Activated CD8-positive, alpha-beta memory T cell treated with anti-CD3 and anti-CD28 coated beads, Interleukin-2, amount 10 ng/mL, durations not matched to agents 7 days and 5 days (primary cell): ENCODE results near the gene ORMDL1. TPM values are rescaled to one million over a fixed set of nuclear protein-coding genes. Genes with fewer than 3 reads are reported as not detected.

Source experiments
- ATAC-seq: fragments of 150-1000 bp; cut with Tn5 transposase; one replicate; pipeline ENCODE4 v1.10.0; 2021; ENCODE audit warnings: moderate library complexity
- CTCF ChIA-PET: fragments of 350-600 bp; sonication (Branson Sonifier 250); formaldehyde crosslinking; loops from one replicate; lab custom pipeline; 2021; ENCODE audit warnings: antibody characterized with exemption; lab: Charles Lee
- DNase-seq: peaks from one replicate; pipeline ENCODE4 v3.0.0-alpha.2; 2020
- H3K27ac Mint-ChIP-seq: one replicate; pipeline ENCODE4 v1.8.0; 2021; ENCODE audit warnings: mild to moderate bottlenecking, mixed read lengths
- H3K27me3 Mint-ChIP-seq: one replicate; pipeline ENCODE4 v1.8.0; 2021; ENCODE audit warnings: mixed read lengths
- H3K36me3 Mint-ChIP-seq: one replicate; pipeline ENCODE4 v1.8.0; 2021; ENCODE audit warnings: mild to moderate bottlenecking, mixed read lengths
- H3K4me1 Mint-ChIP-seq: one replicate; pipeline ENCODE4 v1.8.0; 2021; ENCODE audit warnings: mixed read lengths
- H3K4me3 Mint-ChIP-seq: one replicate; pipeline ENCODE4 v1.8.0; 2021; ENCODE audit warnings: mild to moderate bottlenecking, moderate library complexity, mixed read lengths
- H3K9me3 Mint-ChIP-seq: one replicate; pipeline ENCODE4 v1.8.0; 2022; ENCODE audit warnings: low read depth, mixed read lengths
- total RNA-seq, 2 experiments: library from RNA; stranded (reverse); gene quantifications; one replicate each; pipeline ENCODE4 v1.2.3, GENCODE V29; 2021

ORMDL1 gene
- total RNA-seq, 2 experiments from 2014 or later = 62.0 to 76.7 TPM

DNA sequence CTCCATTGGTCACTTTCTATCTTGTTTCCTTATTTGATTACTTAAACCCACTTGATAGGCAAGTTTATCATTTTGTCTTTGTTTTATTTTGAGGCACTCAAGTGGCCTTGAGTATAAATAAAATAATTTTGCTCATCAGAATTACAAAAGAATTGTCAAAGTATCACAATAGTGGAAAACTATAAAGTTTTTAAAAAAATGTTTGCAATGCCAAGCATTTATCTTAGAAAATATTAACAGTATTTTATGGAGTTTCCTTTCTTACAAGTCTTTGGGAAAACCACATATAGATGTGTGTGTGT lies 14.8 kb upstream of the ORMDL1 start:
- H3K9me3 Mint-ChIP-seq = no peaks in the 10 kb centered on the region
- CTCF ChIA-PET = interaction anchor here (0.6 to 1.7 kb wide), 6 partner anchors 15 to 336 kb away, joined by 3 to 5 read pairs (median 3); partner anchors contain the start of genes ANKAR, ORMDL1, OSGEPL1 and PMS1
- H3K4me3 Mint-ChIP-seq = no peak overlapping the region
- H3K27ac Mint-ChIP-seq = peak overlapping the region; percentile 37
- no peak for ATAC-seq
- peaks cover 7% of the 10 kb centered on the region for H3K4me1 Mint-ChIP-seq
- H3K27me3 Mint-ChIP-seq = no peaks in the 10 kb centered on the region
- no peak for DNase-seq
- H3K36me3 Mint-ChIP-seq = peaks cover 33% of the 10 kb centered on the region

DNA sequence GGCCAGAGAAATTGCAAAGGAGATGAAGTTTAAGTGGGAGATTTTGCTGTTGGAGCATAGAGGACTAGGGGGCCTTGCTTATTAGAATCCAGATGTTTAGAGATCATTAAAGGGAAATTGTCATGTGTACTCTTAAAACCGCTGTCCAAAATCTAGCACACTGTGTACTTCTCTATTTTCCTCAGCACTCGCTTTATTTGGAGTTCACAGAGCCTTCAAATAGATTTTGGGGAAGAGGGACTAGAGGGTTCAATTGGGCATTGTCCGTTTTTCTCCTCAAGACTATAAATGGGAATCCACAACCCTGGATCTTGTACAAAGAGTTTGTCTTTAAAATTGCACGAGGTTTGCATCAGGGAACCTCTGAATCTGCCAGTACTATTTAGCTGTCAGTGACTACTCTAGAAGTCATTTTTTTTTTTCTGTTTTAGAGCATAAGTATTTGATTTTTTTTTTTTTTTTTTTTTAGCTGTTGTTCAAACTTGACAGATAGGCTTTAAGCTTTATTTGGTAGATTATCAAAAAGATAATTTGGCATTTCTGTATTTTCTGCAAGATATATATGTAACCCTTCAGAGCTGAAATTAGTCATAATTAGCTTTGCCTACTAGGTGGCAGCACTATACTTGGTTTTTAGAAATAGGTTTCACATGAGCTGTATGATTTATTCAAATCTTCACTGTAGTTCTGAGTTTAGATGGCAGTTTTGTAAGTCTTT lies 14.3 kb upstream of the ORMDL1 start:
- CTCF ChIA-PET = interaction anchor here (0.6 to 1.7 kb wide), 7 partner anchors 14 to 381 kb away, joined by 3 to 5 read pairs (median 3); partner anchors contain the start of genes ANKAR, ORMDL1, OSGEPL1 and PMS1
- ATAC-seq = peak; percentile 42

DNA sequence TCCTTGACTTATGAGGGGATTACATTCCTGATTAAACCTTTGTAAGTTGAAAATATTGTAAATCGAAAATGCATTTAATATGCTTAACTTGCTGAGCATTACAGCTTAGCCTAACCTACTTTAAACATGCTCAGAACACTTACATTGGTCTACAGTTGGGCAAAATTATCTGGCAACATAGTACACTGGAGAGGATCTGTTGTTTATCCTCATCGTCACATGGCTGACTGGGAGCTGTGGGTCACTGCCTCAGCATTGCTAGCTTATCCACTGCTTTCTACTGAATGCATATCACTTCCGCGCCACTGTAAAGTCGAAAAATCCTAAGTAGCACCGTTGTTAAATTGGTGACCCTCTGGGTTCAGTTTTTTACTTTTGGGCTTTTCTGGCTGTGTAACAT lies 13.8 kb upstream of the ORMDL1 start:
- no peaks in the 10 kb centered on the region for H3K27me3 Mint-ChIP-seq
- DNase-seq (no peak), ATAC-seq (no peak)
- no peak overlapping the region for H3K4me3 Mint-ChIP-seq
- CTCF ChIA-PET = interaction anchor here (0.9 to 1.7 kb wide), 2 partner anchors 32 to 36 kb away, joined by 3 to 4 read pairs; partner anchors contain the start of gene OSGEPL1
- H3K4me1 Mint-ChIP-seq = peaks cover 11% of the 10 kb centered on the region
- no peak overlapping the region for H3K27ac Mint-ChIP-seq
- H3K9me3 Mint-ChIP-seq = no peaks in the 10 kb centered on the region
- peaks cover 37% of the 10 kb centered on the region for H3K36me3 Mint-ChIP-seq

More for the DNA sequence above, 14.3 kb upstream of the ORMDL1 start:
- DNase-seq = no peak
- peak overlapping the region; percentile 37 for H3K27ac Mint-ChIP-seq
- peaks cover 33% of the 10 kb centered on the region for H3K36me3 Mint-ChIP-seq
- no peaks in the 10 kb centered on the region for H3K9me3 Mint-ChIP-seq
- H3K27me3 Mint-ChIP-seq = no peaks in the 10 kb centered on the region
- no peak overlapping the region for H3K4me3 Mint-ChIP-seq
- peaks cover 7% of the 10 kb centered on the region for H3K4me1 Mint-ChIP-seq

DNA sequence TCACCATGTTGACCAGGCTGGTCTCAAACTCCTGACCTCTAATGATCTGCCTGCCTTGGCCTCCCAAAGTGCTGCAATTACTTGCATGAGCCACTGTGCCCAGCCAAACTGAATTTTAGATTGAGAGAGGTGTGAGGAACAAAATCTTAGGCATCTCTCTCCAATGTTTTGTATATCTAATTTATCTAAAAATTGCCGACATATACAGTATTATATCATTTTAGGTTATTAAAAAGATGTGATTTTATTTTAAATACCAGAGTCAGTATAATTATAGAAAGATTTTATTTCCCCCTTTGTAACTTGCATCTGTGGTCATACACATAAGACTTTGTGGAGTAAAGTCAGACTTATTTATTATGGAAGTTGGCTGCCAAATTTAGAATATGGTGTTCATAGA lies 10.2 kb upstream of the ORMDL1 start:
- Mint-ChIP-seq H3K4me1 (peaks cover 28% of the 10 kb centered on the region), H3K36me3 (peaks cover 42% of the 10 kb centered on the region), H3K27ac (no peak overlapping the region), H3K9me3 (no peaks in the 10 kb centered on the region), H3K27me3 (no peaks in the 10 kb centered on the region), H3K4me3 (no peak overlapping the region)
- CTCF ChIA-PET = interaction anchor here (0.6 kb wide), 1 partner anchor 55 kb away, joined by 3 read pairs; no protein-coding TSS in a partner anchor
- ATAC-seq (no peak), DNase-seq (no peak)

DNA sequence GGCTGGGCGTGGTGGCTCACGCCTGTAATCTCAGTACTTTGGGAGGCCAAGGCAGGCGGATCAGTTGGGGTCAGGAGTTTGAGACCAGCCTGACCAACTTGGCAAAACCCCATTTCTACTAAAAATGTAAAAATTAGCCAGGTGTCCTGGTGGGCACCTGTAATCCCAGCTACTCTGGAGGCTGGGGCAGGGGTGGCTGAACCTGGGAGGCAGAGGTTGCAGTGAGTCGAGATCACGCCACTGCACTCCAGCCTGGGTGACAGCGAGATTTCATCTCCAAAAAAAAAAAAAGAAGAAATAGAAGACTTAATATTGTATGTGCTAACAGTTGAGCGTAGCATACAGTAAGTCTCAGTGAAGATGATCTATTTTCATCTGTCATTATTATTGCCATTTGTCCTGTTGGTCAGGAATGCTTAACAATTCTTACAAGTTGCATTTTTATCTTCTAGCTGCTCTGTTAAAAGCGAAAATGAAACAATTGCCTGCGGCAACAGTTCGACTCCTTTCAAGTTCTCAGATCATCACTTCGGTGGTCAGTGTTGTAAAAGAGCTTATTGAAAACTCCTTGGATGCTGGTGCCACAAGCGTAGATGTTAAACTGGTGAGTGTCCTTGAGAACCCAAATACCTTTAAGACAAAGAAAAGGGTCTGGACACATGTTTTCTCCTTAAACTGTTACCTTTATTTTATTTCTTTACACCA lies 7.4 kb upstream of the ORMDL1 start:
- Mint-ChIP-seq H3K36me3 (peaks cover 41% of the 10 kb centered on the region), H3K4me1 (peaks cover 34% of the 10 kb centered on the region), H3K27ac (peak overlapping the region; percentile 86), H3K9me3 (no peaks in the 10 kb centered on the region), H3K27me3 (no peaks in the 10 kb centered on the region), H3K4me3 (peak overlapping the region; percentile 71)
- CTCF ChIA-PET = interaction anchor here (0.6 to 1.6 kb wide), 6 partner anchors 27 to 133 kb away, joined by 3 to 5 read pairs (median 4); partner anchors contain the start of genes ANKAR, ASNSD1 and OSGEPL1
- DNase-seq (peak; percentile 56), ATAC-seq (peak; percentile 92)

DNA sequence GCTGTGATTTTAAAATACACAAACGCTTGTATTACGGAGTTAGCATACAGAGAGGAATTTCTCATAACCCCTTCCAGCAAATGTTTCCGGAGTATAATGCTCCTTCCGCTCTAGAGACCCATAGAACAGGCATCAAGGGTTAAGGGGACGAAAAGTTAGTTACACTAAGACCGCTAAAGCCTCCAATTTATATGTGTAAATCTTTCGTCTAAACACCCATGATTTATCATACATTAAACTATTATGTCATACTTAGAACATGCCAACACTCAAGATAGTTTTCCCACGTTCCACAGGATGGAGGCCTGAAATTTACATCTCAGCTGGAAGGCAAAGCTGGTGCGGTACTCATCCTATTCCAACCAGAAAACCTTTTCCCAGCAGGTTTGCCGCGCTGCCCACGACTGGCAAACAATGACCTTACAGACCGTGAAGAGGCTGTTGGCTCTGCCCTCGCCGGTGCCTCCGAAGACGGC lies 650 bp downstream of the ORMDL1 start:
- Mint-ChIP-seq H3K4me1 (peaks cover 54% of the 10 kb centered on the region), H3K36me3 (peaks cover 51% of the 10 kb centered on the region), H3K27me3 (no peaks in the 10 kb centered on the region), H3K9me3 (no peaks in the 10 kb centered on the region), H3K4me3 (peak overlapping the region; percentile 93), H3K27ac (peak overlapping the region; percentile 97)
- no peak for DNase-seq
- peak; percentile 5 for ATAC-seq
- CTCF ChIA-PET = interaction anchor here (1.0 to 1.3 kb wide), 3 partner anchors 15 to 21 kb away, joined by 3 to 7 read pairs (median 6); partner anchors contain the start of gene OSGEPL1

DNA sequence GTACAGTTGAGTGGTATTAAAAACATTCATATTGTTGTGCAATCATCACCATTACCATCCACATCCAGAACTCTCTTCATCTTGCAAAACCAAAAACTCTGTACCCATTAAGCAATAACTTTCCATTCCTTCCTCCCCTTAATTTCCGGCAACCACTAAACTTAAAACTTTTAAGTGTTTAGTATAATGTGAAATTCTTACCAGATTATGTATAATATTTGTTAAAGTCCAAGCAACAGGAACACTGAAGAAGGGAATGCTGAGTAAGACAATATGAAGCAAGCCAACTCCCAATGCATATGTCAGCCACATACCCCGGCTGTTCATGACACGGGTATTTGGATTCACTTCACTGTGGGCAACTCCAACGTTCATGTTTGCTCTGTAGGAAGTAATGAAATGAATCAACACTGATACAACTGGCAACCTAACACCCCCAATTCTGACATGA lies 1.9 kb downstream of the ORMDL1 start:
- peaks cover 48% of the 10 kb centered on the region for H3K36me3 Mint-ChIP-seq
- H3K27ac Mint-ChIP-seq = peak overlapping the region; percentile 97
- H3K4me1 Mint-ChIP-seq = peaks cover 53% of the 10 kb centered on the region
- ATAC-seq (no peak), DNase-seq (no peak)
- H3K9me3 Mint-ChIP-seq = no peaks in the 10 kb centered on the region
- no peaks in the 10 kb centered on the region for H3K27me3 Mint-ChIP-seq
- CTCF ChIA-PET = interaction anchor here (1.0 to 1.3 kb wide), 2 partner anchors 18 to 19 kb away, joined by 6 read pairs; partner anchors contain the start of gene OSGEPL1
- H3K4me3 Mint-ChIP-seq = peak overlapping the region; percentile 93

DNA sequence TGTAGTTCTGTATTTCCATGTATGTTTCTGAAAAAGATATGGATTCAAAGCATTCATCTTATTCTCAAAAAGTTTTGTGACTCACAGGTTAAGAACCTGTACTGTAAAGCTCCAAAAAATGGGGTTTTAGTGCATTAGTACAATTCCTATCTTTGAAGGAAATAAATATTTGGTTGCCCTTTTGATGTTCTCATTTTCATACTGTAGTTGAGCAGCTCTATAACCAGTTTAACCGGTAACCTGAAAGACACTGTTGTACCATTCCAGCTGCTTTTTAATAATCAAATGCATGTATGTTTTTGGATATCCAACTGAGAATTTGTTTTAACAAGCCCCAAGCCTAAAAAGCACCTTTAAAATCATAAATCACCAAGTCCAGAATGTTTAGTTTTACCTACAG lies 11.9 kb downstream of the ORMDL1 start:
- no peak for DNase-seq
- ATAC-seq = no peak
- H3K36me3 Mint-ChIP-seq = peaks cover 48% of the 10 kb centered on the region
- no peaks in the 10 kb centered on the region for H3K9me3 Mint-ChIP-seq
- peaks cover 1% of the 10 kb centered on the region for H3K4me1 Mint-ChIP-seq
- H3K27me3 Mint-ChIP-seq = no peaks in the 10 kb centered on the region
- no peak overlapping the region for H3K27ac Mint-ChIP-seq
- H3K4me3 Mint-ChIP-seq = no peak overlapping the region
- CTCF ChIA-PET = interaction anchor here (2.2 kb wide), 1 partner anchor 9 kb away, joined by 10 read pairs; the partner anchor contains the start of gene OSGEPL1

DNA sequence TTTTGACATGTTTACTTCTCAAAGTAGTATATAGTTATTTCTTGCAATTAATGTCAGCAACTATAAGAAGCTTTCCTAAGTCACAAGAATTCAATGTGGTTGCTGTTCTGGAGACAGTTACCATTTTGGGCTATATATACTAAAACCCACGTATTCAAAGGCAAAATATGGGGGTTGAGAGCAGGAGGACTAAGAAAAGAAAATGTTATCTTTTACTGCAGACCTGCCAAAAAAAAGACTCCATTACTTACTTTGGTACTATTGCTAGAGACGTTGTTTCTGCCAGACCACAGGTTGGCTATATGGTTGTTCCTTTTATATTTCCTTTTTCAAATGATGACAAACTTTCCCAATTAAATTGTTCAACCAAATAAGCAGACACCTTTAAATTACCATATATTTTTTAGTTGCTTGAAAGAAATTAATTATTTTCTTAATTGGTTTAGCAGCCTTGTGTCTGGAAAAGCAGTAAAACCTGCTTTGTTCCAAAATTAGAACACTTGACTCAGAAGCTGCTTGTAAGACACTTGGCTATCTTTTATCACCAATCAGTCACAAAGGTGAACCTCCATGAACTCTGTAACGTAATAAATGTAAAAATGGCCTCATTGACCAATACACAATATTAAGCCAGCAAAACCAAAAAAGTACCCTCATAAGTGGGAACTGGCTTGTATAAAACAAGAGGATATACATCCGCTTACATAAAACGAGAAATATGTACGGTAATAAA lies 13.4 kb downstream of the ORMDL1 start:
- Mint-ChIP-seq H3K9me3 (no peaks in the 10 kb centered on the region), H3K4me1 (no peaks in the 10 kb centered on the region), H3K27ac (no peak overlapping the region), H3K36me3 (peaks cover 49% of the 10 kb centered on the region), H3K27me3 (no peaks in the 10 kb centered on the region), H3K4me3 (no peak overlapping the region)
- CTCF ChIA-PET = interaction anchor here (1.0 kb wide), 1 partner anchor 8 kb away, joined by 3 read pairs; the partner anchor contains the start of gene OSGEPL1
- DNase-seq = no peak
- ATAC-seq = no peak

DNA sequence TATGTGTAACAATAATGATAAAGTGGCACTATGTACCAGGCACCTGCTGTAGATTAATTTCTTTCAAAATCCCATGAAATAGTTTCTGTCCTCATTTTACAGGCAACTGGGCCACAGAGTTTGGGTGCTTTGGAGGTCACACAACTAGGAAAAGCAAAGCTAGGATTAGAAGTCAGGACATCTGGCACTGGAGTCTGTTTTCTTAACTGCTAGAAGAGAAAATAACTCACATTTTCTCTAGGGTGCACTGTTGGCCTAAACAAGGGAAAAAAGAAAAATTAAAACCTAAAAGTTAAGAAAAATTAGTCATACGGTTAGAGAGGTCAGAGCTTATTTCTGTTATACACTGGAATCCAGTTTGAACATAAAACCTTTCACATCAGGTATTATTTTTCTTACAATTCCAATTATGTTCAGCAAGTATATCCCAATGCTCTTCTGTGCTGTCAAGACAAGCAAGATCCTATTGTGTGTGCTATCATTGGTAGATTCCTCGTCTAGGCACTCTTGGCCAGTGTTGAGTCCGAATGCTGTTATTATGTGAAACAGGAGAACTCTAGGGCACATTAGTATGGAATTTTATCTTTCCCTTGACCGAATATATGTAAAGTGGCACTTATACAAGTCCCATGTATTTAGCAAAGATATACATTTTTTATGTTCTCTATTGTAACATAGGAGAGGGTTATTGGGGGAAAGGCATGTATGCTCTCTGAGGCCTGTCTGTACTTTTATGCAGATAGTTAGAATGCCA lies 20.1 kb downstream of the ORMDL1 start:
- Mint-ChIP-seq H3K9me3 (no peaks in the 10 kb centered on the region), H3K27me3 (no peaks in the 10 kb centered on the region), H3K36me3 (peaks cover 17% of the 10 kb centered on the region), H3K27ac (peak overlapping the region; percentile 98), H3K4me1 (peaks cover 14% of the 10 kb centered on the region), H3K4me3 (no peak overlapping the region)
- DNase-seq = no peak
- CTCF ChIA-PET = interaction anchor here (1.2 to 3.9 kb wide), 11 partner anchors 9 to 1044 kb away, joined by 3 to 31 read pairs (median 6); partner anchors contain the start of genes ANKAR, ASNSD1, ORMDL1 and PMS1
- no peak for ATAC-seq

DNA sequence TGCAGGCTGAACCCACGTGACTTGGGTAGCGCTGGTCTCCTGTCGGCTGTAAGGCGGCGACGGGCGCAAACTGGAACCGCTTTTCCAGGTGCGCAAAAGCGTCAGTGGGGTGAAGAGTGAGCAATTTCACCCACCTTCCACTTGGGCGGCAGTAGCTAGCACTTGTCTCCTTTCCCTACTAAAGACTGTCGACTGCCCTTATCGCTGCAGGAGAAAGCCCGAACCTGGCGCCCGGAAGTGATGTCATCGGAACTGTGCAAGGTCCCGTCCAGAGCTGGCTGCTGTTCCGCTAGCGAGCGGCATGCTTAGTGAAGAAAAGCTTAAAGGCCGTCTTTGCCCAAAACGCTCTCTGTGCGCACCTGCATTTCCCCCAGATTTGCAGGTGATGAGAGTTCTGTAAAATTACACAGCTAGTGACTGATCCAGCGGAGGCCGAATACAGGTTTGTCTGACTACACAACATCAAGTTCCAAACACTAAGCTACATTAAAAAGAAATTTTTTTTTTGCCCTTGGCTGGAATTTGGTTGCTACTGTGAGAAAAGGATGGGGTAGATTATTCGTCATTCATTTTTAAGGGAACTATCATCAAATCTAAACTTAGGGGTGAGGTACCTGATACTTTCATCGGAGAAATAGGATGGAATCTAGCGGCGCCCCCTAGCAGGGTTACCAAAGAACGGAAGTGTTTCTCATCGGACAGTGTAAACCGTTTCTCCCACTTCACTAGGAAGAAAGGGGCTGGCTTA lies 21.4 kb downstream of the ORMDL1 start, which contains the start of gene OSGEPL1:
TSS of gene OSGEPL1 (minus strand) at position 242 of the 748 bp plus-strand sequence. CDS start 1,152 bp downstream, outside the sequence.
- peak within 1 kb of the TSS; percentile 98 for H3K27ac Mint-ChIP-seq
- H3K36me3 Mint-ChIP-seq = peaks cover 13% of the 10 kb centered on the region
- H3K4me3 Mint-ChIP-seq = peak within 1 kb of the TSS; percentile 92
- H3K4me1 Mint-ChIP-seq = peaks cover 14% of the 10 kb centered on the region
- H3K9me3 Mint-ChIP-seq = no peaks in the 10 kb centered on the region
- ATAC-seq (peak; percentile 96), DNase-seq (peak; percentile 96)
- H3K27me3 Mint-ChIP-seq = no peaks in the 10 kb centered on the region
- CTCF ChIA-PET = interaction anchor here (0.8 to 3.9 kb wide), 21 partner anchors 9 to 1915 kb away, joined by 3 to 31 read pairs (median 5); partner anchors contain the start of genes ANKAR, ASNSD1, ORMDL1 and PMS1
